Adrenal gland (tissue), 12 donors: Measurements from ENCODE around the gene RPS6KA2. TPM values are rescaled to one million over a fixed set of nuclear protein-coding genes. Genes with fewer than 3 reads are reported as not detected.

Experiments used
- DNase-seq, 7 donors: peaks; one replicate each; pipeline ENCODE4 v3.0.0-alpha.2; 2019 to 2020
- H3K27ac ChIP-seq, 5 donors: fragments of 200-600 bp; sonication (generic) in 4 of 5; 1 replicate in 3 of 5; 2 replicates in 2 of 5; pipeline versions ENCODE4 v1.5.1 to v1.8.0; 2016 to 2020; ENCODE audit warnings: mild to moderate bottlenecking in 1 of 5
- H3K27me3 ChIP-seq: fragments of 200-600 bp; 2 replicates; pipeline ENCODE4 v1.8.0; 2021
- H3K36me3 ChIP-seq, 2 donors: fragments of 200-600 bp; replicated peaks in 1 of 2; 1 replicate in 1 of 2; 2 replicates in 1 of 2; pipeline versions ENCODE4 v1.5.1 to v1.8.0; 2018 to 2022
- H3K4me1 ChIP-seq, 2 donors: fragments of 200-600 bp; replicated peaks in 1 of 2; 1 replicate in 1 of 2; 2 replicates in 1 of 2; pipeline versions ENCODE4 v1.5.1 to v1.8.0; 2018 to 2021
- H3K4me3 ChIP-seq, 4 donors: fragments of 200-600 bp; sonication (generic) in 3 of 4; one replicate each; pipeline ENCODE4 v1.5.1; 2016 to 2018
- H3K9me3 ChIP-seq, 3 donors: fragments of 200-600 bp; sonication (generic) in 1 of 3; replicated peaks in 1 of 3; 1 replicate in 2 of 3; 2 replicates in 1 of 3; pipeline versions ENCODE4 v1.5.1 to v1.8.0; 2016 to 2021
- POLR2A ChIP-seq, 2 donors: fragments of 450-650 bp; IDR thresholded peaks; one replicate each; pipeline ENCODE4 v1.6.1; 2017; ENCODE audit warnings: antibody characterized with exemption in 2 of 2, mild to moderate bottlenecking in 2 of 2, moderate library complexity in 1 of 2
- WGBS, 4 donors: extraction: QIAGEN DNeasy Blood & Tissue Kit in 2 of 4; methylation state at CpG; one replicate each; pipeline versions ENCODE4 v1.1.5 to v1.1.7; 2013 to 2017; 5-methylcytosine and 5-hydroxymethylcytosine counted together
- intact Hi-C, 2 donors: fragments of 100-400 bp; cut with DNase I; formaldehyde crosslinking; loops; one replicate each; pipeline versions ENCODE4 v1.14.1 to v1.15.0; 2022 to 2023
- polyA plus RNA-seq, 3 donors: library from polyadenylated mRNA; stranded (reverse); fragments of 200-250 nt in 2 of 3; fragments of 350-450 nt in 1 of 3; fragmentation: Illumina TruSeq in 1 of 3; extraction: RNeasy Lipid Tissue Mini Kit (QIAGEN cat#74804) in 1 of 3; gene quantifications; one replicate each; pipeline ENCODE4 v1.2.3, GENCODE V29; 2013 to 2014
- total RNA-seq, 9 donors: library from RNA; depleted of rRNA in 4 of 9; stranded (reverse); fragments of >200 nt in 4 of 9; fragments of 120-200 nt in 1 of 9; fragmentation: NEBNext Ultra II Directional in 1 of 9; extraction: Animal tissue kit (Norgen Biotek cat#: 25700) in 1 of 9; gene quantifications; one replicate each; pipeline versions ENCODE4 v1.1.0 to v1.2.4, GENCODE V29; 2013 to 2023
- TF ChIP-seq, protein P1 (sequence below), 6 experiments: fragments of 450-650 bp in 4 of 6; fragments of 200-600 bp in 2 of 6; sonication (generic) in 1 of 6; IDR thresholded peaks; 1 replicate in 5 of 6; 2 replicates in 1 of 6; pipeline versions ENCODE4 v1.5.1 to v1.8.0; 2016 to 2021; ENCODE audit warnings: antibody characterized with exemption in 6 of 6, mild to moderate bottlenecking in 2 of 6, moderate library complexity in 1 of 6
- donor health status: healthy with polysubstance abuse.
- donor health status: Bipolar disorder and iron deficiency.
- donor health status: DM: yes; HTN: yes; CAD: no.
- donor health status: DM: no; HTN: no; CAD: no.
- donor health status: DM: no; HTN: no; CAD: no.
- donor health status: DM: yes; HTN: yes; CAD: no.

RPS6KA2 gene
- total and polyA plus RNA-seq, 12 donors, result 7.0 to 40.4 (median 26.2) TPM

- no peak for DNase-seq
- TF ChIP-seq, protein P1, sequence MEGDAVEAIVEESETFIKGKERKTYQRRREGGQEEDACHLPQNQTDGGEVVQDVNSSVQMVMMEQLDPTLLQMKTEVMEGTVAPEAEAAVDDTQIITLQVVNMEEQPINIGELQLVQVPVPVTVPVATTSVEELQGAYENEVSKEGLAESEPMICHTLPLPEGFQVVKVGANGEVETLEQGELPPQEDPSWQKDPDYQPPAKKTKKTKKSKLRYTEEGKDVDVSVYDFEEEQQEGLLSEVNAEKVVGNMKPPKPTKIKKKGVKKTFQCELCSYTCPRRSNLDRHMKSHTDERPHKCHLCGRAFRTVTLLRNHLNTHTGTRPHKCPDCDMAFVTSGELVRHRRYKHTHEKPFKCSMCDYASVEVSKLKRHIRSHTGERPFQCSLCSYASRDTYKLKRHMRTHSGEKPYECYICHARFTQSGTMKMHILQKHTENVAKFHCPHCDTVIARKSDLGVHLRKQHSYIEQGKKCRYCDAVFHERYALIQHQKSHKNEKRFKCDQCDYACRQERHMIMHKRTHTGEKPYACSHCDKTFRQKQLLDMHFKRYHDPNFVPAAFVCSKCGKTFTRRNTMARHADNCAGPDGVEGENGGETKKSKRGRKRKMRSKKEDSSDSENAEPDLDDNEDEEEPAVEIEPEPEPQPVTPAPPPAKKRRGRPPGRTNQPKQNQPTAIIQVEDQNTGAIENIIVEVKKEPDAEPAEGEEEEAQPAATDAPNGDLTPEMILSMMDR (IDR thresholded peaks at IDR 0.05), result no peak
- TF ChIP-seq POLR2A (IDR thresholded peaks at IDR 0.05), result no peak
- Histone ChIP-seq H3K4me1 (no peaks in the 10 kb centered on the region), H3K27ac (no peak overlapping the region), H3K36me3 (no peaks in the 10 kb centered on the region), H3K9me3 (no peaks in the 10 kb centered on the region), H3K27me3 (no peaks in the 10 kb centered on the region), H3K4me3 (no peak overlapping the region)
- WGBS, 4 donors, result 84 to 89% (median 88%) methylated on average over 8 to 9 of the region's 9 CpGs
- intact Hi-C loops, result no loop called here
Observed at GRCh38 chr6:166461821-166462460, 165.1 kb downstream of the RPS6KA2 start.

GRCh38 chr6:166460473-166461437, 166.3 kb downstream of the RPS6KA2 start:
- WGBS, 4 donors, result 60 to 70% (median 67%) methylated on average over 20 to 25 of the region's 25 CpGs
- no peaks in the 10 kb centered on the region for H3K4me1 ChIP-seq
- no peaks in the 10 kb centered on the region for H3K27me3 ChIP-seq
- TF ChIP-seq POLR2A (IDR thresholded peaks at IDR 0.05), result no peak
- TF ChIP-seq, protein P1 (IDR thresholded peaks at IDR 0.05), result no peak
- intact Hi-C loops, result no loop called here
- DNase-seq, result no peak
- no peaks in the 10 kb centered on the region for H3K36me3 ChIP-seq
- no peak overlapping the region for H3K4me3 ChIP-seq
- no peak overlapping the region for H3K27ac ChIP-seq
- no peaks in the 10 kb centered on the region for H3K9me3 ChIP-seq

DNA sequence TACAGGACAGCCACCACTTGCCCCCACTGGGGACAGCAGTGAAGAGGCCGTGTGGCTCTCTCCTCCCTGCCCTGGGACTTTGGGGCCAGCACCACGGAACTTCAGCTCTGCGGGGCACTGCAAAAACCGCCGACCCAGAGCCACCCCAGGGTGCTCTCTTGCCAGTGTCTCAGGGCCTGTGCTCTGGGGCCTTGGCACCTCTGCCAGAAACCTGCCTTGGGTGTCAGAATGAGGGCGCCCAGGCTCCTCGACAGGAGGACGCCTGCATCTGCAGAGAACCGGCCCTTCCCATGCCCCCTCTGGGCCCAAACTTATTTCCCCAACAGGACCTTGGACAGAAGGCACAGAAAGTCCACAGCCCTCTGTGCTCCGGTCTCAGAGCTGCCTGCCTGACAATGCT, 167.1 kb downstream of the RPS6KA2 start:
- 92 to 99% (median 97%) methylated on average over 7 to 10 of the region's 10 CpGs for WGBS, 4 donors
- H3K4me1 ChIP-seq, result no peaks in the 10 kb centered on the region
- H3K36me3 ChIP-seq, result no peaks in the 10 kb centered on the region
- no peak overlapping the region for H3K27ac ChIP-seq
- no peaks in the 10 kb centered on the region for H3K9me3 ChIP-seq
- TF ChIP-seq POLR2A (IDR thresholded peaks at IDR 0.05), result no peak
- TF ChIP-seq, protein P1 (IDR thresholded peaks at IDR 0.05), result no peak
- H3K27me3 ChIP-seq, result no peaks in the 10 kb centered on the region
- H3K4me3 ChIP-seq, result no peak overlapping the region
- intact Hi-C loops, result no loop called here
- DNase-seq, result no peak

DNA sequence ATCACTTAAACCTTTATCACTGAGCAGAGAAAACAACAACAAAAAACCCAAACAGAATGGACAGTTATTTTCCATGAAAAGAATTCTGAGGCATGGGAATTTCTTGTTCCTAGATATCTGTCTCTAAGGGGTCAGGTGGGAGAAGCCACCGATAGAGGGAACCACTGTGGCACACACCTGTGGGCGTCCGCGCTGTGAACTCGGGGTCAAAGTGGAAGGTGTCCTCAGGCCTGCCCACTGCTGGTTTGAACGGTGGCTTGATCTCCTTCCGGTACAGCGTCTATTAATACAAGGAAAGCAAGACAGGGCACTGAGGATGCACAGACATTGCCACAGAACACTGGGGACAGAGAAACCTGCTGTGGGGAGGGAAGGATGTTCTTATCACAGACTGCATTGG, 167.8 kb downstream of the RPS6KA2 start:
- no peak for TF ChIP-seq POLR2A (IDR thresholded peaks at IDR 0.05)
- TF ChIP-seq, protein P1 (IDR thresholded peaks at IDR 0.05), result no peak
- 89 to 97% (median 92%) methylated on average over 8 of the region's 8 CpGs for WGBS, 4 donors
- H3K27ac ChIP-seq, result no peak overlapping the region
- no peak overlapping the region for H3K4me3 ChIP-seq
- intact Hi-C loops, result no loop called here
- no peaks in the 10 kb centered on the region for H3K9me3 ChIP-seq
- no peaks in the 10 kb centered on the region for H3K4me1 ChIP-seq
- no peaks in the 10 kb centered on the region for H3K27me3 ChIP-seq
- DNase-seq, result no peak
- no peaks in the 10 kb centered on the region for H3K36me3 ChIP-seq
